Neural progenitor cell (in vitro differentiated cells): ENCODE results near the gene TMEM82. TPM values are rescaled to one million over a fixed set of nuclear protein-coding genes. Genes with fewer than 3 reads are reported as not detected.

Experiments used
- DNase-seq: peaks from one replicate; pipeline ENCODE4 v3.0.0-alpha.2; 2016; ENCODE audit warnings: low spot score
- H2AFZ ChIP-seq: fragments of 200-600 bp; sonication (generic); replicated peaks from 2 replicates; pipeline ENCODE4 v1.6.1; 2016; ENCODE audit warnings: antibody characterized with exemption
- H3F3A ChIP-seq: fragments of 200-600 bp; sonication (generic); 2 replicates; pipeline ENCODE4 v1.6.1; 2016; ENCODE audit warnings: antibody characterized with exemption, low read depth
- H3K27ac ChIP-seq: fragments of 200-600 bp; sonication (generic); 2 replicates; pipeline ENCODE4 v1.5.1; 2016; ENCODE audit warnings: mild to moderate bottlenecking
- H3K27me3 ChIP-seq: fragments of 200-600 bp; sonication (generic); 2 replicates; pipeline ENCODE4 v1.6.1; 2016; ENCODE audit warnings: mild to moderate bottlenecking, moderate library complexity
- H3K36me3 ChIP-seq: fragments of 200-600 bp; sonication (generic); 2 replicates; pipeline ENCODE4 v1.5.1; 2016
- H3K4me1 ChIP-seq: fragments of 200-600 bp; sonication (generic); 2 replicates; pipeline ENCODE4 v1.6.1; 2016; ENCODE audit warnings: mixed run types
- H3K4me2 ChIP-seq: fragments of 200-600 bp; sonication (generic); 2 replicates; pipeline ENCODE4 v1.6.1; 2016
- H3K4me3 ChIP-seq: fragments of 200-600 bp; sonication (generic); 2 replicates; pipeline ENCODE4 v1.5.1; 2016
- H3K79me2 ChIP-seq: fragments of 200-600 bp; sonication (generic); 2 replicates; pipeline ENCODE4 v1.6.1; 2016; ENCODE audit warnings: low read depth
- H3K9ac ChIP-seq: fragments of 200-600 bp; sonication (generic); 2 replicates; pipeline ENCODE4 v1.6.1; 2016
- H3K9me3 ChIP-seq: fragments of 200-600 bp; sonication (generic); 2 replicates; pipeline ENCODE4 v1.5.1; 2016; ENCODE audit warnings: low read depth
- H4K20me1 ChIP-seq: fragments of 200-600 bp; sonication (generic); 2 replicates; pipeline ENCODE4 v1.6.1; 2016; ENCODE audit warnings: low read depth
- H3K27ac Mint-ChIP-seq: 3 replicates; pipeline ENCODE4 v1.8.0; 2021; ENCODE audit warnings: mixed read lengths
- H3K27me3 Mint-ChIP-seq: 2 replicates; pipeline ENCODE4 v1.8.0; 2022; ENCODE audit warnings: low read depth, mild to moderate bottlenecking, inconsistent platforms, moderate library complexity, mixed read lengths; ENCODE audit not compliant: insufficient read depth
- H3K36me3 Mint-ChIP-seq: 3 replicates; pipeline ENCODE4 v1.8.0; 2021; ENCODE audit warnings: mixed read lengths
- H3K4me1 Mint-ChIP-seq: 3 replicates; pipeline ENCODE4 v1.8.0; 2021; ENCODE audit warnings: mixed read lengths
- H3K4me3 Mint-ChIP-seq: 3 replicates; pipeline ENCODE4 v1.8.0; 2021; ENCODE audit warnings: mild to moderate bottlenecking, moderate library complexity, mixed read lengths
- H3K9me3 Mint-ChIP-seq: 3 replicates; pipeline ENCODE4 v1.8.0; 2020; ENCODE audit warnings: mixed read lengths
- CTCF ChIP-seq: fragments of 200-600 bp; sonication (generic); IDR thresholded peaks from 2 replicates; pipeline ENCODE4 v1.5.1; 2017; ENCODE audit warnings: antibody characterized with exemption, mild to moderate bottlenecking
- EZH2 ChIP-seq: fragments of 200-600 bp; sonication (generic); IDR thresholded peaks from 2 replicates; pipeline ENCODE4 v1.6.1; 2017; ENCODE audit warnings: antibody characterized with exemption, mild to moderate bottlenecking, moderate library complexity
- EZH2phosphoT487 ChIP-seq: fragments of 200-600 bp; sonication (generic); IDR thresholded peaks from 2 replicates; pipeline ENCODE4 v1.6.1; 2017; ENCODE audit warnings: antibody characterized with exemption
- total RNA-seq: library from RNA; depleted of rRNA; stranded (reverse); fragments of >200 nt; gene quantifications from 2 replicates; pipeline ENCODE4 v1.2.3, GENCODE V29; 2015; ENCODE audit warnings: low replicate concordance

Gene TMEM82
- total RNA-seq, 1 donor from 2014 or later, result not detected

- Histone ChIP-seq H3K4me3 (no peak overlapping the region), H3K27me3 (no peaks in the 10 kb centered on the region), H3K4me2 (no peak overlapping the region), H3K36me3 (no peaks in the 10 kb centered on the region), H4K20me1 (peaks cover 14% of the 10 kb centered on the region), H3K27ac (no peak overlapping the region), H2AFZ (no peak overlapping the region), H3K79me2 (peaks cover 40% of the 10 kb centered on the region), H3K9me3 (no peaks in the 10 kb centered on the region), H3K4me1 (no peaks in the 10 kb centered on the region), H3F3A (peaks cover 2% of the 10 kb centered on the region), H3K9ac (no peak overlapping the region)
- no peak overlapping the region for H3K27ac Mint-ChIP-seq
- no peaks in the 10 kb centered on the region for H3K9me3 Mint-ChIP-seq
- DNase-seq, result no peak
- H3K36me3 Mint-ChIP-seq, result peaks cover 2% of the 10 kb centered on the region
- H3K4me1 Mint-ChIP-seq, result peaks cover 5% of the 10 kb centered on the region
- no peaks in the 10 kb centered on the region for H3K27me3 Mint-ChIP-seq
- no peak overlapping the region for H3K4me3 Mint-ChIP-seq
- TF ChIP-seq EZH2phosphoT487, result no peak
- TF ChIP-seq EZH2, result no peak
- TF ChIP-seq CTCF, result no peak
Measured at GRCh38 chr1:15709226-15709625, 33.1 kb upstream of the TMEM82 start.

- no peaks in the 10 kb centered on the region for H3K9me3 Mint-ChIP-seq
- no peak overlapping the region for H3K27ac Mint-ChIP-seq
- Histone ChIP-seq H3K4me3 (no peak overlapping the region), H2AFZ (no peak overlapping the region), H3K9ac (no peak overlapping the region), H3K4me2 (no peak overlapping the region), H3F3A (peaks cover 2% of the 10 kb centered on the region), H3K79me2 (peaks cover 49% of the 10 kb centered on the region), H3K27me3 (no peaks in the 10 kb centered on the region), H3K27ac (no peak overlapping the region), H4K20me1 (peaks cover 18% of the 10 kb centered on the region), H3K4me1 (no peaks in the 10 kb centered on the region), H3K9me3 (no peaks in the 10 kb centered on the region), H3K36me3 (no peaks in the 10 kb centered on the region)
- H3K4me3 Mint-ChIP-seq, result no peak overlapping the region
- peaks cover 4% of the 10 kb centered on the region for H3K27me3 Mint-ChIP-seq
- H3K36me3 Mint-ChIP-seq, result peaks cover 3% of the 10 kb centered on the region
- H3K4me1 Mint-ChIP-seq, result peaks cover 4% of the 10 kb centered on the region
- TF ChIP-seq CTCF, result no peak
- TF ChIP-seq EZH2phosphoT487, result no peak
- no peak for TF ChIP-seq EZH2
- DNase-seq, result no peak
Measured at GRCh38 chr1:15712168-15712567, 30.1 kb upstream of the TMEM82 start.

GRCh38 chr1:15714406-15715136 lies 27.7 kb upstream of the TMEM82 start:
- TF ChIP-seq EZH2, result no peak
- TF ChIP-seq EZH2phosphoT487, result no peak
- H3K4me2 ChIP-seq, result no peak overlapping the region
- H3K27ac ChIP-seq, result no peak overlapping the region
- Mint-ChIP-seq H3K27me3 (peaks cover 6% of the 10 kb centered on the region), H3K27ac (no peak overlapping the region), H3K36me3 (peaks cover 11% of the 10 kb centered on the region), H3K4me1 (peaks cover 4% of the 10 kb centered on the region), H3K9me3 (no peaks in the 10 kb centered on the region), H3K4me3 (no peak overlapping the region)
- H3K79me2 ChIP-seq, result peaks cover 33% of the 10 kb centered on the region
- H3K4me1 ChIP-seq, result no peaks in the 10 kb centered on the region
- DNase-seq, result no peak
- no peak overlapping the region for H2AFZ ChIP-seq
- no peak overlapping the region for H3K9ac ChIP-seq
- no peaks in the 10 kb centered on the region for H3K27me3 ChIP-seq
- peaks cover 2% of the 10 kb centered on the region for H3F3A ChIP-seq
- H3K9me3 ChIP-seq, result no peaks in the 10 kb centered on the region
- no peaks in the 10 kb centered on the region for H3K36me3 ChIP-seq
- peaks cover 8% of the 10 kb centered on the region for H4K20me1 ChIP-seq
- no peak overlapping the region for H3K4me3 ChIP-seq

GRCh38 chr1:15717418-15718125 lies 24.7 kb upstream of the TMEM82 start:
- H3K9me3 Mint-ChIP-seq, result no peaks in the 10 kb centered on the region
- H3K4me3 Mint-ChIP-seq, result no peak overlapping the region
- H3K36me3 Mint-ChIP-seq, result peaks cover 13% of the 10 kb centered on the region
- Histone ChIP-seq H3K4me3 (no peak overlapping the region), H3K4me1 (no peaks in the 10 kb centered on the region), H3K79me2 (peaks cover 22% of the 10 kb centered on the region), H2AFZ (no peak overlapping the region), H3F3A (peaks cover 2% of the 10 kb centered on the region), H4K20me1 (peaks cover 8% of the 10 kb centered on the region), H3K9me3 (no peaks in the 10 kb centered on the region), H3K27ac (no peak overlapping the region), H3K4me2 (no peak overlapping the region), H3K27me3 (no peaks in the 10 kb centered on the region), H3K36me3 (no peaks in the 10 kb centered on the region), H3K9ac (no peak overlapping the region)
- peaks cover 4% of the 10 kb centered on the region for H3K4me1 Mint-ChIP-seq
- no peak overlapping the region for H3K27ac Mint-ChIP-seq
- TF ChIP-seq EZH2, result no peak
- TF ChIP-seq EZH2phosphoT487, result no peak
- no peak for TF ChIP-seq CTCF
- no peak for DNase-seq
- H3K27me3 Mint-ChIP-seq, result peaks cover 7% of the 10 kb centered on the region
